Measurements from ENCODE around the gene PTPRCAP. TPM values are rescaled to one million over a fixed set of nuclear protein-coding genes. Genes with fewer than 3 reads are reported as not detected.

The PTPRCAP gene
- polyA plus RNA-seq, 1 of the 3 experiments (the other 2 are of a cell fraction) = 1.4 TPM

GRCh38 chr11:67436459-67437081 lies 912 bp downstream of the PTPRCAP start (continued):
- TF ChIP-seq FOXJ3 (CRISPR knock-in tag; IDR thresholded peaks at IDR 0.05) (no peak), PBX3 (IDR thresholded peaks at IDR 0.05) (no peak), USF1 (IDR thresholded peaks at IDR 0.05; ENCODE audit: borderline replicate concordance, low read depth) (no peak), TAF1 (IDR thresholded peaks at IDR 0.05; ENCODE audit: borderline replicate concordance, low read depth, low read length) (no peak), MXI1 (IDR thresholded peaks at IDR 0.05; ENCODE audit: low read depth, low read length) (no peak), SIN3A (IDR thresholded peaks at IDR 0.05; ENCODE audit: borderline replicate concordance, low read depth, low read length) (no peak)
- TF ChIP-seq, protein P1, sequence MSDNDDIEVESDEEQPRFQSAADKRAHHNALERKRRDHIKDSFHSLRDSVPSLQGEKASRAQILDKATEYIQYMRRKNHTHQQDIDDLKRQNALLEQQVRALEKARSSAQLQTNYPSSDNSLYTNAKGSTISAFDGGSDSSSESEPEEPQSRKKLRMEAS (IDR thresholded peaks at IDR 0.05; ENCODE audit: low read depth) = no peak

GRCh38 chr11:67435727-67436458 lies 1.6 kb downstream of the PTPRCAP start:
- no peak overlapping the region for H2AFZ ChIP-seq (ENCODE audit: low read depth)
- H3K27ac ChIP-seq (ENCODE audit: low read depth in 2 of 2, low read length in 1 of 2) = no peak overlapping the region
- H3K9me3 ChIP-seq = no peaks in the 10 kb centered on the region
- no peak overlapping the region for H3K9ac ChIP-seq
- TF ChIP-seq, protein P2, sequence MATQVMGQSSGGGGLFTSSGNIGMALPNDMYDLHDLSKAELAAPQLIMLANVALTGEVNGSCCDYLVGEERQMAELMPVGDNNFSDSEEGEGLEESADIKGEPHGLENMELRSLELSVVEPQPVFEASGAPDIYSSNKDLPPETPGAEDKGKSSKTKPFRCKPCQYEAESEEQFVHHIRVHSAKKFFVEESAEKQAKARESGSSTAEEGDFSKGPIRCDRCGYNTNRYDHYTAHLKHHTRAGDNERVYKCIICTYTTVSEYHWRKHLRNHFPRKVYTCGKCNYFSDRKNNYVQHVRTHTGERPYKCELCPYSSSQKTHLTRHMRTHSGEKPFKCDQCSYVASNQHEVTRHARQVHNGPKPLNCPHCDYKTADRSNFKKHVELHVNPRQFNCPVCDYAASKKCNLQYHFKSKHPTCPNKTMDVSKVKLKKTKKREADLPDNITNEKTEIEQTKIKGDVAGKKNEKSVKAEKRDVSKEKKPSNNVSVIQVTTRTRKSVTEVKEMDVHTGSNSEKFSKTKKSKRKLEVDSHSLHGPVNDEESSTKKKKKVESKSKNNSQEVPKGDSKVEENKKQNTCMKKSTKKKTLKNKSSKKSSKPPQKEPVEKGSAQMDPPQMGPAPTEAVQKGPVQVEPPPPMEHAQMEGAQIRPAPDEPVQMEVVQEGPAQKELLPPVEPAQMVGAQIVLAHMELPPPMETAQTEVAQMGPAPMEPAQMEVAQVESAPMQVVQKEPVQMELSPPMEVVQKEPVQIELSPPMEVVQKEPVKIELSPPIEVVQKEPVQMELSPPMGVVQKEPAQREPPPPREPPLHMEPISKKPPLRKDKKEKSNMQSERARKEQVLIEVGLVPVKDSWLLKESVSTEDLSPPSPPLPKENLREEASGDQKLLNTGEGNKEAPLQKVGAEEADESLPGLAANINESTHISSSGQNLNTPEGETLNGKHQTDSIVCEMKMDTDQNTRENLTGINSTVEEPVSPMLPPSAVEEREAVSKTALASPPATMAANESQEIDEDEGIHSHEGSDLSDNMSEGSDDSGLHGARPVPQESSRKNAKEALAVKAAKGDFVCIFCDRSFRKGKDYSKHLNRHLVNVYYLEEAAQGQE (IDR thresholded peaks at IDR 0.05; ENCODE audit: low read depth, low read length) = no peak
- TF ChIP-seq, protein P3, sequence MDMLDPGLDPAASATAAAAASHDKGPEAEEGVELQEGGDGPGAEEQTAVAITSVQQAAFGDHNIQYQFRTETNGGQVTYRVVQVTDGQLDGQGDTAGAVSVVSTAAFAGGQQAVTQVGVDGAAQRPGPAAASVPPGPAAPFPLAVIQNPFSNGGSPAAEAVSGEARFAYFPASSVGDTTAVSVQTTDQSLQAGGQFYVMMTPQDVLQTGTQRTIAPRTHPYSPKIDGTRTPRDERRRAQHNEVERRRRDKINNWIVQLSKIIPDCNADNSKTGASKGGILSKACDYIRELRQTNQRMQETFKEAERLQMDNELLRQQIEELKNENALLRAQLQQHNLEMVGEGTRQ (IDR thresholded peaks at IDR 0.05; ENCODE audit: borderline replicate concordance, low read depth, low read length) = no peak
- TF ChIP-seq CTCF (IDR thresholded peaks at IDR 0.05) (no peak), ELF1 (IDR thresholded peaks at IDR 0.05) (no peak), SMC3 (IDR thresholded peaks at IDR 0.05; ENCODE audit: low read depth, low read length) (no peak), PBX3 (IDR thresholded peaks at IDR 0.05) (no peak), RCOR1 (IDR thresholded peaks at IDR 0.05; ENCODE audit: low read length) (no peak)
- H3K9me2 ChIP-seq = no peaks in the 10 kb centered on the region
- H3K36me3 ChIP-seq (replicated peaks in 1 of 2; ENCODE audit: control insufficient read depth in 1 of 2, insufficient read depth in 2 of 2, low read length in 1 of 2) = peaks cover 3 to 54% of the 10 kb centered on the region in 2 experiments
- no peaks in the 10 kb centered on the region for H4K20me1 ChIP-seq (ENCODE audit: insufficient read depth)
- no peaks in the 10 kb centered on the region for H3K4me1 ChIP-seq (ENCODE audit: control insufficient read depth in 1 of 2, insufficient read depth in 2 of 2, low read depth in 1 of 2, low read length in 1 of 2)
- H3K4me3 ChIP-seq (ENCODE audit: low read depth in 2 of 2, low read length in 1 of 2) = no peak overlapping the region
- H3F3A ChIP-seq (replicated peaks; ENCODE audit: insufficient read depth) = no peaks in the 10 kb centered on the region
- 100% methylated on average over 4 of the region's 38 CpGs for WGBS (ENCODE audit: low lambda C conversion rate)
- H3K27me3 ChIP-seq (ENCODE audit: insufficient read depth) = no peaks in the 10 kb centered on the region
- H3K4me2 ChIP-seq = no peak overlapping the region
- CTCF ChIA-PET = no interaction called here
- POLR2A ChIA-PET = no interaction called here
- H3K79me2 ChIP-seq (ENCODE audit: insufficient read depth) = peaks cover 3% of the 10 kb centered on the region; the same call in 1 of the 2 replicates
- DNase-seq = no peak
